ENCODE measurements around the gene ACSM4.

GRCh38 chr12:7324176-7324575 lies 20.3 kb downstream of the ACSM4 start:
- no peak for TF ChIP-seq PHF8 (IDR thresholded peaks at IDR 0.05; ENCODE audit: borderline replicate concordance, low read length)
- TF ChIP-seq NFXL1 (CRISPR knock-in tag; IDR thresholded peaks at IDR 0.05): no peak
- TF ChIP-seq ZNF274 (IDR thresholded peaks at IDR 0.05; ENCODE audit: borderline replicate concordance, low read depth, low read length): no peak
- TF ChIP-seq UBTF (IDR thresholded peaks at IDR 0.05; ENCODE audit: borderline replicate concordance in 1 of 2, low read depth in 2 of 2, low read length in 2 of 2): no peak
- TF ChIP-seq POLR2AphosphoS2 (IDR thresholded peaks at IDR 0.05; ENCODE audit: low read length): no peak
- no peak for TF ChIP-seq U2AF1 (optimal IDR thresholded peaks at IDR 0.05; ENCODE audit: low read depth, low read length)
- TF ChIP-seq ZNF76 (CRISPR knock-in tag; IDR thresholded peaks at IDR 0.05; ENCODE audit: borderline replicate concordance): no peak
- TF ChIP-seq ESRRA (IDR thresholded peaks at IDR 0.05; ENCODE audit: borderline replicate concordance, low read depth): no peak
- no peak for TF ChIP-seq ZNF263 (CRISPR knock-in tag; IDR thresholded peaks at IDR 0.05; ENCODE audit: borderline replicate concordance)
